K562 (cell line): ENCODE data around the gene ORC2.

Experiments used
- CTCF ChIP-seq, 3 experiments: IDR thresholded peaks in 2 of 3; conservative IDR thresholded peaks in 1 of 3; 2 replicates each; pipeline ENCODE4 v1.5.1; 2011 to 2012; ENCODE audit warnings: low read length in 3 of 3, mild to moderate bottlenecking in 3 of 3, control low read depth in 2 of 3, improper control_type of control experiment in 1 of 3, inconsistent platforms in 1 of 3, low read depth in 1 of 3, mixed read lengths in 1 of 3, moderate library complexity in 1 of 3; ENCODE audit not compliant: insufficient read depth in 2 of 3
- GATA2 ChIP-seq: sonication (generic); formaldehyde crosslinking; IDR thresholded peaks from 2 replicates; pipeline ENCODE4 v1.4.0; 2020; ENCODE audit warnings: mild to moderate bottlenecking, missing genetic modification reagents
- GTF2F1 ChIP-seq: IDR thresholded peaks from 2 replicates; pipeline ENCODE4 v1.6.1; 2011; ENCODE audit warnings: low read depth, low read length, improper control_type of control experiment
- KAT8 ChIP-seq: fragments of 450-650 bp; IDR thresholded peaks from 2 replicates; pipeline ENCODE4 v1.6.1; 2016; ENCODE audit warnings: low read depth, mild to moderate bottlenecking
- MAFG ChIP-seq: fragments of 450-650 bp; conservative IDR thresholded peaks from 2 replicates; pipeline ENCODE4 v1.6.1; 2016; ENCODE audit warnings: missing genetic modification characterization, missing compliant biosample characterization
- MTA2 ChIP-seq: fragments of 450-650 bp; IDR thresholded peaks from 2 replicates; pipeline ENCODE4 v1.6.1; 2016; ENCODE audit warnings: low read depth
- POLR2AphosphoS5 ChIP-seq: IDR thresholded peaks from 2 replicates; pipeline ENCODE4 v1.6.1; 2011; ENCODE audit warnings: mild to moderate bottlenecking, low read depth, low read length, moderate library complexity; ENCODE audit not compliant: control insufficient read depth, insufficient read depth
- SMC3 ChIP-seq: conservative IDR thresholded peaks from 2 replicates; pipeline ENCODE4 v1.6.1; 2011; ENCODE audit warnings: low read depth, low read length, improper control_type of control experiment; ENCODE audit not compliant: insufficient read depth
- TGIF2 ChIP-seq: sonication (generic); formaldehyde crosslinking; IDR thresholded peaks from 2 replicates; pipeline ENCODE4 v1.8.1; 2022; ENCODE audit warnings: mild to moderate bottlenecking, missing genetic modification reagents, moderate library complexity
- XRCC3 ChIP-seq: fragments of 450-650 bp; IDR thresholded peaks from 2 replicates; pipeline ENCODE4 v1.6.1; 2017; ENCODE audit warnings: mild to moderate bottlenecking, moderate library complexity
- ZNF232 ChIP-seq: sonication (generic); formaldehyde crosslinking; IDR thresholded peaks from 2 replicates; pipeline ENCODE4 v1.8.0; 2022; ENCODE audit warnings: mild to moderate bottlenecking, missing genetic modification reagents
- ZNF274 ChIP-seq: IDR thresholded peaks from 2 replicates; pipeline ENCODE4 v1.6.1; 2011; ENCODE audit warnings: low read depth, mild to moderate bottlenecking, low read length, moderate library complexity, borderline replicate concordance
- ZNF785 ChIP-seq: fragments of 250-450 bp; sonication (Bioruptor Pico); IDR thresholded peaks from 2 replicates; pipeline ENCODE4 v1.4.0; 2020; ENCODE audit warnings: mild to moderate bottlenecking

- TF ChIP-seq SMC3, result no peak
- no peak for TF ChIP-seq MAFG (tag)
- TF ChIP-seq XRCC3, result no peak
- TF ChIP-seq GATA2 (CRISPR knock-in tag), result no peak
- TF ChIP-seq ZNF274, result no peak
- TF ChIP-seq CTCF (IDR thresholded peaks at IDR 0.05 in 2 of 3, conservative IDR thresholded peaks at IDR 0.05 in 1 of 3; ENCODE audit: insufficient read depth in 2 of 3, low read depth in 1 of 3, low read length in 3 of 3), result no peak
- no peak for TF ChIP-seq ZNF785 (CRISPR knock-in tag)
- no peak for TF ChIP-seq POLR2AphosphoS5
- TF ChIP-seq GTF2F1, result no peak
- no peak for TF ChIP-seq ZNF232
- TF ChIP-seq TGIF2 (CRISPR knock-in tag), result no peak
- TF ChIP-seq KAT8, result no peak
- TF ChIP-seq MTA2, result no peak
Observed at GRCh38 chr2:200962811-200963123, 693 bp downstream of the ORC2 start.
